AG04450 (cell line): ENCODE data around the gene MPZ. TPM values are rescaled to one million over a fixed set of nuclear protein-coding genes. Genes with fewer than 3 reads are reported as not detected.

ENCODE experiments used
- CTCF ChIA-PET: fragments of 300-600, 350-600 bp; formaldehyde crosslinking; extraction: SDS; loops from one replicate; lab custom pipeline; 2022; ENCODE audit warnings: antibody characterized with exemption, inconsistent platforms; lab: Charles Lee
- POLR2A ChIA-PET: fragments of 350-600 bp; formaldehyde crosslinking; extraction: SDS; loops from one replicate; lab custom pipeline; 2021; ENCODE audit warnings: antibody characterized with exemption, inconsistent platforms; lab: Yijun Ruan, JAX
- DNase-seq: peaks from one replicate; pipeline ENCODE4 v3.0.0-alpha.2; 2011; ENCODE audit warnings: low read depth, low spot score
- H3K27ac ChIP-seq: one replicate; pipeline ENCODE4 v1.5.1; 2012; ENCODE audit warnings: low read depth, low read length, control low read depth
- H3K27me3 ChIP-seq: one replicate; pipeline ENCODE4 v1.6.0; 2012; ENCODE audit warnings: low read length; ENCODE audit not compliant: control insufficient read depth, insufficient read depth
- H3K4me3 ChIP-seq: 2 replicates; pipeline ENCODE4 v1.5.1; 2011; ENCODE audit warnings: mild to moderate bottlenecking, low read depth, low read length, control low read depth
- H3K9me3 ChIP-seq: 2 replicates; pipeline ENCODE4 v1.5.1; 2012; ENCODE audit warnings: low read length; ENCODE audit not compliant: control insufficient read depth, insufficient read depth
- CTCF ChIP-seq: IDR thresholded peaks from 2 replicates; pipeline ENCODE4 v1.5.1; 2011; ENCODE audit warnings: low read depth, low read length, control low read depth, inconsistent platforms
- polyA plus RNA-seq: library from polyadenylated mRNA; depleted of rRNA; stranded (reverse); fragments of >200 nt; gene quantifications from 2 replicates; pipeline ENCODE4 v1.2.3, GENCODE V29; 2011

MPZ gene
- polyA plus RNA-seq, 1 experiment = 0.89 TPM

DNA sequence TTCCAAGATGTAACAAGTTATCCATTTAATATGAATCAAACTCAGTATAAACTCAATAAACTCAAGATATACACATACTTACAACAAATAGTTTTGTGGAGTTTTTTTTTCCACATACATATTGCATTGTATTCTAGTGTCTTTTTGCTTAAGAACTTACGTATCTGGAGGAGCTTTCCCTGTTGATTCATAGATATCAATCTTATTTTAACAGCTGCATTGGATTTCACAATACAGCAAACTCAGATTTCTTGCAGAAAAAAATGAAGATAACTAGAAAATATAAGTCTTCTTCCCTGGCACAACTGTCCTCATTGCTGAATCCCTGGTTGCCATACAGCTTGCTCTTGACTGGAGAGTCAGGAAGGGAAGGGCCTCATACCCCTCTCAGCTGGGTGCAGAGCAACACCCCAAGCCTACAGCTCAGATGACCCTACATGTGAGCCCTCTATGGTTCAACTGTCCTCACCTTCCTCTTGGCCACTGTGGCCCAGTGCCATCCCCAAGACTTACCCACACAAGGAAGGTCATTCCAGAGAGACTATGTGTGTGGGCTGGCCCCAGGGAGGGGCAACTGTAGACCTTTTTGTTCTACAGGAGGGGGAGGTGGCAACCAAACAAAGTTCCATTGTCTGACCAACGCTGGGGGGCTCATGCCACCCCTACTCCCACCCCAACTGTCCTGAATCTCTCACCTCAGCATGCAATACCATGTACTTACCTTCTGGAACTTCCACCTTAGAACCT is 1.7 kb downstream of the MPZ start:
- POLR2A ChIA-PET = no interaction called here

GRCh38 chr1:161307230-161307768 is 2.5 kb downstream of the MPZ start:
- DNase-seq = no peak
- Histone ChIP-seq H3K9me3 (no peaks in the 10 kb centered on the region; the same call in 1 of the 2 replicates), H3K4me3 (no peak overlapping the region), H3K27me3 (peaks cover 14% of the 10 kb centered on the region), H3K27ac (no peak overlapping the region)
- ChIA-PET CTCF (interaction anchor here (0.6 to 3.3 kb wide), 5 partner anchors 16 to 115 kb away, joined by 4 to 27 read pairs (median 6); partner anchors contain the start of gene TOMM40L), POLR2A (no interaction called here)
- no peak for TF ChIP-seq CTCF

More for the DNA sequence above, 1.7 kb downstream of the MPZ start:
- Histone ChIP-seq H3K9me3 (no peaks in the 10 kb centered on the region; the same call in 1 of the 2 replicates), H3K27ac (no peak overlapping the region), H3K27me3 (peaks cover 14% of the 10 kb centered on the region), H3K4me3 (no peak overlapping the region)
- no peak for DNase-seq
- no peak for TF ChIP-seq CTCF
- CTCF ChIA-PET = interaction anchor here (0.8 to 3.3 kb wide), 4 partner anchors 17 to 115 kb away, joined by 4 to 27 read pairs (median 6); partner anchors contain the start of gene TOMM40L

GRCh38 chr1:161305867-161306519 is 3.8 kb downstream of the MPZ start:
- H3K27ac ChIP-seq = no peak overlapping the region
- DNase-seq = no peak
- H3K27me3 ChIP-seq = peaks cover 10% of the 10 kb centered on the region
- no peaks in the 10 kb centered on the region; the same call in 1 of the 2 replicates for H3K9me3 ChIP-seq
- peak overlapping the region; percentile 68 for H3K4me3 ChIP-seq
- ChIA-PET CTCF (interaction anchor here (0.5 to 3.3 kb wide), 6 partner anchors 14 to 98 kb away, joined by 3 to 27 read pairs (median 4); partner anchors contain the start of gene TOMM40L), POLR2A (interaction anchor here (1.0 kb wide), 1 partner anchor 80 kb away, joined by 3 read pairs; the partner anchor contains the start of gene TOMM40L)
- TF ChIP-seq CTCF = peak; percentile 10; the same call in 1 of the 2 replicates

GRCh38 chr1:161304927-161305866 is 4.6 kb downstream of the MPZ start:
- DNase-seq = no peak
- POLR2A ChIA-PET = interaction anchor here (0.6 to 1.0 kb wide), 2 partner anchors 14 to 80 kb away, joined by 3 to 4 read pairs; partner anchors contain the start of gene TOMM40L
- no peak for TF ChIP-seq CTCF
- Histone ChIP-seq H3K27me3 (peaks cover 5% of the 10 kb centered on the region), H3K4me3 (peak overlapping the region; percentile 68), H3K9me3 (no peaks in the 10 kb centered on the region; the same call in 1 of the 2 replicates), H3K27ac (no peak overlapping the region)
- CTCF ChIA-PET = interaction anchor here (0.8 to 3.3 kb wide), 5 partner anchors 13 to 97 kb away, joined by 3 to 27 read pairs (median 4); partner anchors contain the start of gene TOMM40L
